Measurements from ENCODE around the gene FOXC1.
A peak's percentile ranks its signal among the peaks of the same experiment; 100 is the strongest.

FOXC1 gene

GRCh38 chr6:1597924-1598323 lies 11.8 kb upstream of the FOXC1 start:
- no peak overlapping the region for H3K4me3 ChIP-seq (ENCODE audit: low read depth, low read length)
- TF ChIP-seq MYC (IDR thresholded peaks at IDR 0.05; ENCODE audit: low read depth, low read length): no peak
- TF ChIP-seq, protein P1, sequence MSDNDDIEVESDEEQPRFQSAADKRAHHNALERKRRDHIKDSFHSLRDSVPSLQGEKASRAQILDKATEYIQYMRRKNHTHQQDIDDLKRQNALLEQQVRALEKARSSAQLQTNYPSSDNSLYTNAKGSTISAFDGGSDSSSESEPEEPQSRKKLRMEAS (IDR thresholded peaks at IDR 0.05; ENCODE audit: low read depth, low read length): no peak
- DNase-seq (ENCODE audit: low read depth): peak; percentile 33

DNA sequence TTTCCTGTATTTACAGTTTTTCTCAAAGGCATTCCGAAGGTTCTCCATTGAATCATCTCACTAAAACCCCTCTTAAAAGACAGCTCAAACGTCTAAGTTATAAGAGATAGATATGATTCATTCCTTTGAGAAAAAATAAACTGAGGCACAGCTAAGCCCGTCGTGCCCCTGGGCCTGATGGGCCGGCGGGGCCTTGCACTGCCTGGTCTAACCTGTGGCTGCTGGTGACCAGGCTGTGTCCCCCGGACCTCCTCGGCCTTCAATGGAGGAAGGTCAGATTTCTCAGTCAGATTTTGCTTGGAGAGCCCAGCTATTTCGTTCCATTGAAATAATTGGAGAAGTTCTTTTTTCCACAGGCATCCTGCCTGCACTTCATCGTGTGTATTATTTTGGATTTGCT lies 11.3 kb upstream of the FOXC1 start:
- DNase-seq (ENCODE audit: low read depth): no peak
- TF ChIP-seq CTCF (IDR thresholded peaks at IDR 0.05; ENCODE audit: low read depth, low read length) (no peak), MYC (IDR thresholded peaks at IDR 0.05; ENCODE audit: low read depth, low read length) (no peak), POLR2A (IDR thresholded peaks at IDR 0.05; ENCODE audit: extremely low read depth, insufficient read length) (no peak)
- TF ChIP-seq, protein P1 (IDR thresholded peaks at IDR 0.05; ENCODE audit: low read depth, low read length): no peak
- H3K4me3 ChIP-seq (ENCODE audit: low read depth, low read length): no peak overlapping the region

GRCh38 chr6:1598886-1599285 lies 10.8 kb upstream of the FOXC1 start:
- no peak overlapping the region for H3K4me3 ChIP-seq (ENCODE audit: low read depth, low read length)
- TF ChIP-seq POLR2A (IDR thresholded peaks at IDR 0.05; ENCODE audit: extremely low read depth, insufficient read length): no peak
- TF ChIP-seq MYC (IDR thresholded peaks at IDR 0.05; ENCODE audit: low read depth, low read length): no peak
- TF ChIP-seq CTCF (IDR thresholded peaks at IDR 0.05; ENCODE audit: low read depth, low read length): no peak
- TF ChIP-seq, protein P1 (IDR thresholded peaks at IDR 0.05; ENCODE audit: low read depth, low read length): no peak
- DNase-seq (ENCODE audit: low read depth): no peak

GRCh38 chr6:1599469-1599868 lies 10.2 kb upstream of the FOXC1 start:
- DNase-seq (ENCODE audit: low read depth): no peak
- H3K4me3 ChIP-seq (ENCODE audit: low read depth, low read length): no peak overlapping the region
- TF ChIP-seq, protein P1 (IDR thresholded peaks at IDR 0.05; ENCODE audit: low read depth, low read length): no peak
- TF ChIP-seq MYC (IDR thresholded peaks at IDR 0.05; ENCODE audit: low read depth, low read length) (no peak), POLR2A (IDR thresholded peaks at IDR 0.05; ENCODE audit: extremely low read depth, insufficient read length) (no peak), CTCF (IDR thresholded peaks at IDR 0.05; ENCODE audit: low read depth, low read length) (no peak)

DNA sequence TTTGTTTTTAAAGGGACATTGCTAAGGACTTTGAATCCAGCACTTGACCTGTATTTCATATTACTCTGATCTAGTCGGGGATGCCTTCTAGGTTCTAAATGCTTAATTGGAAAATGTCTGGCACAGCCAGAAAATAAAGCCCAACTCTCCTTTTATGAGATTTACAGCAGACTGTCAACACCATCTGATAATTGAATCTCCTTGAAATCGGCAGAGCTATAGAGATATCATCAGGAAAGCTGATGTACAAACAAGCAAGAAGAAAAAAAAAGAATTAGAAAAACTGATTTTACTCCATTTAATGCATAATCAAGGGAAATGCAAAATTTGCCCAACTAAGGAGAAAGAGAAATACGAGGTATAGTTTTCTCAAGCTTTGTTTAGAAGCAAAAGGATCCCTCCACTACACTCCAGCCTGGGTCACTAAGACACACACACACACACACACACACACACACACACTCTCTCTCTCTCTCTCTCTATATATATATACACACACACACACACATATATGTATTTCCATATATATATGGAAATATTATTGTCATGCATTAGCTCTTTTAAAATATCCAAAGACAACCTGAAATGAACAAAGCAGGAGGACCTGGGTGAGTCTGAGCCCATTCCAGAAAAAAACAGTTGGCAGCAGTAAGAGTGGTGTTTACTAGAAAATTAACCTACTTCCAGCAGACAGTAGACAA lies 9.5 kb upstream of the FOXC1 start:
- TF ChIP-seq POLR2A (IDR thresholded peaks at IDR 0.05; ENCODE audit: extremely low read depth, insufficient read length): no peak
- TF ChIP-seq MYC (IDR thresholded peaks at IDR 0.05; ENCODE audit: low read depth, low read length): no peak
- no peak for TF ChIP-seq CTCF (IDR thresholded peaks at IDR 0.05; ENCODE audit: low read depth, low read length)
- TF ChIP-seq, protein P1 (IDR thresholded peaks at IDR 0.05; ENCODE audit: low read depth, low read length): no peak
- no peak overlapping the region for H3K4me3 ChIP-seq (ENCODE audit: low read depth, low read length)
- no peak for DNase-seq (ENCODE audit: low read depth)

DNA sequence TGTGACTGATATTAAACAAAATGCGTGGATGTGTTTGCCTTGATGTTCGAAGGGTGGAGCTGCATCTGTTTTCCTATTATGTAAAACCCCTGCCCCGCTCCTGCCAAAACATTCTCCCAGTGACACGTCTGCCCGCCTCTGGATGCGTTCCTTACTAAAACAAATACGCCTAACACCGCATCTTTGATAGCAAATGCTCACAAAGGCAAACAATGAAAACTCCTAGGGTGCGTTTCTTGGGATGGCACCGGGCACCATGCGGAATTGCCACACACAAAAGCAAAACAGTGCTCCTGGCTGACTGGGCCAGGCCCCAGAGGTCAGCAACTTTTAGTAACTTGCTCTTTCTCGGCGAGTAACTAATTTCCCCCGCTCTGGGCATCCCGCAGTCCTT lies 9.0 kb upstream of the FOXC1 start:
- TF ChIP-seq MYC (IDR thresholded peaks at IDR 0.05; ENCODE audit: low read depth, low read length) (no peak), CTCF (IDR thresholded peaks at IDR 0.05; ENCODE audit: low read depth, low read length) (no peak), POLR2A (IDR thresholded peaks at IDR 0.05; ENCODE audit: extremely low read depth, insufficient read length) (no peak)
- TF ChIP-seq, protein P1 (IDR thresholded peaks at IDR 0.05; ENCODE audit: low read depth, low read length): no peak
- no peak for DNase-seq (ENCODE audit: low read depth)
- no peak overlapping the region for H3K4me3 ChIP-seq (ENCODE audit: low read depth, low read length)

Measured in NB4 (cell line).